GM18508 (cell line): ENCODE measurements around the gene TAF10.

Experiments used
- ATAC-seq: cut with Tn5 transposase; IDR thresholded peaks from one replicate; pipeline ENCODE4 v1.9.1; 2021; ENCODE audit warnings: moderate number of reproducible peaks; ENCODE audit not compliant: insufficient read depth, unreplicated experiment

The TAF10 gene

GRCh38 chr11:6587360-6587953 is 24.6 kb downstream of the TAF10 start:
- ATAC-seq, result no peak

DNA sequence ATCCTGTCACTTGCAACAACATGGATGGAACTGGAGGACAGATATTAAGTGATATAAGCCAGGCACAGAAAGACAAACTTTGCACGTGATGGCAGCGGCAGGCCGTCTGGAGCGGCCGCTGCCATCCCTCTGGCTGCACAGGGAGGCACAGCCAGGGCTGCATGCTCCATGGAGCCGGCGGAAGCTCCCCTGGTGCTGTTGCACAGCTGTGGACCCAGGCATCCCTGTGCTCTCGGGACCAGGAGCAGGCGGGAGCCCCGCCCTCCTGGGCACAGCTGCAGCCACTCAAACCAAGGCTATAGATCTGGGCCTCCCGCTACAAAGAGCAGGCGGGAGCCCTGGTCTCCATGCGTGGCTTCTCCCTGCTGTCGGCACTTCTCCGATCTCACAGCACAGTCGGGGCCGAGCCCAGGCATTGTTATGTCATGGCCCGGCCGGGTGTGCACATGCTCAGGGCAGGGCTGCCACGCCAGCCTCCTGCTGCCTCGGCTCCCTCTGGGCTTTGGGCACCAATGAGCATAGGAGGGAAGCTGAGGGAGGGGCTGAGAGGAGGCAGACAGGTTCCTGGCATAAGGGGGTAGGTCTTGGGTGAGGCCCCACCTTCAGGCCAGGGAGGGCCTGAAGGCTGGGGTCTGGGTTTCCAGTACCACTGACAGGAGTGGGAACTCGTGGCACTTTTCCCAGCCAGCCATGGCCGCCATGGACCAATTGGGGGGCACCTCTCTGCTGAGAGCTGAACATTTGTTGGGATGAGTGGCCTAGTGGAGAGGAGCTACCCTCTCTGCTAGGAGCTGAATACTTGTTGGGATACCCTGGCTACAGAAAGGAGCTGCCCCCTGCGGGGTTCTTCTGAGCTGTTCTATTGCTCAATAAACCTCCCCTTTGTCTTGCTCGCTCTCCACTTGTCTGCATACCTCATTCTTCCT is 25.3 kb downstream of the TAF10 start:
- no peak for ATAC-seq

DNA sequence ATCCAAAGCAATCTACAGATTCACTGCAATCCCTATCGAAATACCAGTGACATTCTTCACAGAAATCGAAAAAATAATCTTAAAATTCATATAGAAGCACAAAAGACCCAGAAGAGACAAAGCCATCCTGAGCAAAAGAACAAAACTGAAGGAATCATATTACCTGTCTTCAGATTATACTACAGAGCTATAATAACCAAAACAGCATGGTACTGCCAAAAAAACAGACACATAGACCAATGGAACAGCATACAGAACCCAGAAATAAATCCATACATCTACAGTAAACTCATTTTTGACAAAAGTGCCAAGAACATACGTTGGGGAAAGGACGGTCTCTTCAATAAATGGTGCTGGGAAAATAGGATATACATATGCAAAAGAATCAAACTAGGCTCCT is 27.5 kb downstream of the TAF10 start:
- ATAC-seq, result no peak

- no peak for ATAC-seq
Measured at GRCh38 chr11:6583584-6583983, 28.4 kb downstream of the TAF10 start.

GRCh38 chr11:6579681-6580080 is 32.3 kb downstream of the TAF10 start:
- no peak for ATAC-seq

GRCh38 chr11:6578134-6578533 is 33.9 kb downstream of the TAF10 start:
- no peak for ATAC-seq

DNA sequence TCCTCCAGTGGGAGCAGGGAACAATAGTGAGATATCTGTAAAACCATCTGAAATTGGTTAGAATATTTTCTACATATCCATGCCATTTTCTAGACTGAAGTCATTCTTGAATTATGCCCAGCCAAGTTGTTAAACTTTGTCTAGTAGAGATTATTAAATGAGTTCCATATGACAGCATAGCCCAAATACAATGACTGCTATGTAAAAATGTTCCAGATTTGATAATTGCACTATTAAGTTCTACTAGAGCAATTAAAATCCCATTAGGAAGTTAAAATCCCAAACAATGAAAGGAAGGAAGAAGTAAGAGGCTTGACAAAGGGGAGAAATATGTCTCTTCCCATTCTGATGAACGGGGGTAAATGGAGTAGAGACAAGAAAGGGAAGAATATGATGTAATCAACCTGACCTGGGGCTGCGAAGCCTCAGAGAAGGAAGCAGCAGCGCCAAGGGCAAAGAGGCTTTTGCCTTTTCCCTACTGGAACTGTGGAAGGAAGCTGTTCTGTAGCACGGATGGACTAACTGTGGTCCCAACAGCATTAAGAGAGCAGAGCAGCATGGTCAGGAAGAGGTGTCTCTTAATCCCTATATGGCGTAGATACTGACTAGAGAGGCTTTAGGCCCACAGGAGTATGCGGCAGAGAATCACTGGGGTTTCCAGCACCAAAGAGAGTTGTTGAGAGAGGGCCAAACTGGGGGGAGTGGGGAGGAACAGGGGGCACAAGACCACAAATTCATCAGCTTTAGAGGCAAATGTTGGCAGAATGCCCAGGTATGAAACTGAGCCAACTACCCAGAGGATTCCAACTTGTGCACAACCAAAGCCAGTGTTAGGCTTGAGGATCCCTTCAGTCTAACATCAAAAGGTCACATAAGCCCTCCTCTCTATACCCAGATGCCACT is 35.3 kb downstream of the TAF10 start:
- no peak for ATAC-seq

GRCh38 chr11:6574816-6575715 is 37.0 kb downstream of the TAF10 start:
- no peak for ATAC-seq

DNA sequence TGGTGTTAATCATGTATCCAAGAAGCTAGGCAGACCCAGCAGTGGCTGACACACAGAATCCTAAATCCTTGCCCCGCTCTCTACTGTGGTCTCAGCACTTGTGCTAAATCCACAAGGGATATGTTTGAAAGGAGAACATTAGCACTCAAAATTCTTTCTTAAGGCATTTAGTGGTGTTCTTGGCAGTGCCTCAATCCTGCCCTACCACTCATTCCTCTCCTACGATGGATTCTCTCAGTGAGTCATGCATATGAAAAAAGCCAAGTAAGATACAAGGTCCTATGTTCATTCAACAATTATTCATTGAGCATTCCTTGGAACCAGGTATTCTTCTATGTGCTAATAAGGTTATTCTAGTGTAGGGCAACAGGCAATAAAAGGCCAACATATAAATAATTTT is 39.8 kb downstream of the TAF10 start:
- ATAC-seq, result no peak

DNA sequence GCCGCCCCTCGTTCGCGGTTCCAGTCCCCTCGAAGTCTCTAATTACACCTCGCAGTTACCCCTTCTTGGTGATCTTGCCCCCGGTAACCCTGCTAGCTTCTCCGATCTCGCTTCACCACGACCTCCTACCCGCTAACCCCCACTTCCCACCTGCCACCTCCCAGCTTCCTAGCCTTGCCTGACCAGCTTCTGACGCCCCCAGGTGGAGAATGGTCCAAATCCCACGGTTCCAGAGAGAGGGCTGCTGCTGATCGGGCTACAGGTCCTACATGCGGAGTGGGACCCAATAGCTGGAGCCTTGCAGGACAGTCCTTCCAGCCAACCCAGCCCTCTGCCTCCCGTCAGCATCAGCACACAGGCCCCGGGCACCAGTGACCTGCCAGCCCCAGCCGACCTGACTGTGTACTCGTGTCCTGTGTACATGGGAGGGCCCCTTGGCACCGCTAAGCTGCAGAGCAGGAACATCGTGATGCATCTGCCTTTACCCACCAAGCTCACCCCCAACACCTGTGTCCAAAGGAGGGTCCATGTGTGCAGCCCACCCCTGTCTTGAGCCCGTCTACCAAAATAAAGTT is 40.5 kb downstream of the TAF10 start:
- no peak for ATAC-seq

- ATAC-seq, result no peak
Measured at GRCh38 chr11:6570691-6571427, 41.2 kb downstream of the TAF10 start.

DNA sequence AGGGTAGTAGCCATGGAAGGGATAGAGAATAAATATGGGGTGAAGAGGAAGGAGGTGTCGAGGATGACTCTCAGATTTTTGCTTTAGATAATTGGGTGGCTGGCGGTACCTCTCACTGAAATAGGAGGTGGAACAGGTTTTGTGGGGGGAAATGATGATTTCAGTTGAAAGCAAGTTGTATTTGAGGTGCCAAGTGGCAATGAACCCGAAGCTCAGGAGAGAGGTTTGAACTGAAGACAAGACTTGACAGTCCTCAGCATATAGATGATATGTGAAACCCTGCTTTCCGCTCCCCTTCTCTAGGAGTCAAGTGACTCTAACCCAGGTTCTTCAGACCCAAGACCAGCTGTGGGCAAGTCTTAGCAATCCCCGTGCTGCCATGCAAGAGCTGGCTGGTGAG is 42.3 kb downstream of the TAF10 start:
- ATAC-seq, result no peak

- no peak for ATAC-seq
Measured at GRCh38 chr11:6568191-6568918, 43.7 kb downstream of the TAF10 start.

- ATAC-seq, result no peak
Measured at GRCh38 chr11:6567371-6567745, 44.7 kb downstream of the TAF10 start.

DNA sequence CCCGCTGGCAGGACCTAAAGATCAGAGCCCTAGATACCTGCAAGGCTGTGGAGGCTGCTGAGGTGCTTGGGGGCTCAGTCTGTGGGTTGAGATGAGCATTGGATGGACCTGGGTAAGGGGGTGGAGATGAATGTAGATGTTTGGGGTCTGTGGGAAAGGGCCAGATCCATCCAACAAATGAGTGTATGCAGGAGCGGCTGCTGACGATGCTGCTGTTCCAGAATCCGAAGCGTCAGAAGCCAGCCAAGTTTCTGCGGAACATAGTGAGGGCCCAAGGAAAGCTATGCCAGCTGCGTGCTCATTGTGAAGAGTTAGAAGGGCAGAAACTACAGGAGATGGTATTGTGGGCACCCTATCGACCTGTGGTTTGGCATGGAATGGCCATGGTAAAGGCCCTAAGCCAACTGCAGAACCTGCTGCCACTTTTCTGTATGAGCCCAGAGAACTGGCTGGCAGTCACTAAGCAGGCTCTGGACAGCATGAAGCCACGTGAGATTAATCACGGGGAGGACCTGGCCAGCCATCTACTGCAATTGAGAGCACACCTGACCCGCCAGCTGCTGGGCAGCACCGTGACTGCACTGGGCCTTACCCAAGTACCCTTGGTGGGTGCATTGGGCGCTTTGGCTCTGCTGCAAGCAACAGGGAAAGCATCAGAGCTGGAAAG is 45.2 kb downstream of the TAF10 start:
- no peak for ATAC-seq

DNA sequence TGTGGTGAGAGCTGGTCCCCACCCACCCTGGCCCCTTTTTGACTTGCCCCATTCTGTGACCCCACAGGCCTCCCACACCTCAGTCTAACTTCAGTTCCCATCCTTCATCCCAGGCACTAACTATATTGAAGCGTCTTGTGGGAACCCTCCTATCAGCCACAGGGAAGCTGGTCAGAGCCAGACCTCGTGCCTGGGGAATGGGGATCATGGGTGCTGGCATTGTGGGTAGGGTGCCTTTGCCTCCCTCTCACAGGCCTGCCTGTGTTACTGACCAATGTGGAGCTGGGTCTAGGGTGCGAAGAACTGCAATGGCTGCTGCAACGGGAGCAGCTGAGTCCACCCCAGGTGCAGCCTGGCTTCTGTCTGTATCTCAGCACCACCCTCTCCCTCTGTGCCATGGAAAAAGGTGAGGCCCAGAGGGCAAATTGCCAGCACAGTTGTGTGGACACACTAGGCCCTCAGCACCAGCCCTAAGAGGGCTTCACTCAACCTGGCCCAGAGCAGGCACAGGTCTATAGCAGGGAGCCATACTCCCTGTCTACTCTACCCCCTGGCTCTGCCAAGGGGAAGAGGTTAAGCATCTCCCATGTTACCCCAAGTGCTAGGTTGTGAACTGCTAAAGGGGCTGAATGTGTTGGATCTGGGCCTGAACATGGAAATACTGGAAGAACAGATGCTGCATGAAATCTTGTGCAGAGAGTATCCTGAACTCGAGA is 45.9 kb downstream of the TAF10 start:
- ATAC-seq, result no peak

DNA sequence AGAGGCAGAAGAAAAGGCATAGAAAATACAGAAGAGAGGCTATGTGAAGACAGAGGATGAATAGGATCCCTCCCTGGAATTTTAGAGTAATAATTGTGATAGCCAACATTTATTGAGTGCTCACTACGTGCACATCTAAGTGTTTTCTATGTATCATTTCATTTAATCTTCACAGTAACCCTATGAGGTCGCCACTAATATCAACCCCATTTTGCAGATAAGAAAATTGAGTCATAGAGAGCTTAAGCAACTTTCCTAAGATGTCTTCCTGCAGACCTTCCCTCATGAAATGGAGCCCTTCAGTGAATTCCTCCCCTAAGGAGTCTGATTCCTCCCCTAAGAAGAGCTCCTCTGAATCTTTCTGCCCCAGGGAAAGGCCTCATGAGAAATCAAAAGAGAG is 46.7 kb downstream of the TAF10 start:
- ATAC-seq, result no peak
